ENCODE results near the gene INS.

Gene INS

DNA sequence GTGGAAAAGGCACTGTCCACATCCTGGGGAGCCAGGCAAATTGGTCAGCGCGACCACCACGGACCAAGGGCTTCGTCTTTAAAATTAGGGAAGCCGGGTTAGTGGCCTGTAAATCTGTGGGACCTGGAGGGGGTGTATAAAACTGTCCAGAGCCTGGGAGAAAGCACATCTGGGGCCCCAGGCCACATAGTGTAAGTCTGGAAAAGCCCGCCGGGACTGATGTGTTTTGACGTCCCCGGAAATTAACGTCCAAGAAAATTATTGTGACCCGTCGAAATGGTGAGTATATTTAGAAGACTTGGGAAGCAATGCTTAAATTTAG lies 17.6 kb downstream of the INS start:
- DNase-seq = no peak

GRCh38 chr11:2142762-2143202 lies 18.2 kb downstream of the INS start:
- DNase-seq = no peak

DNA sequence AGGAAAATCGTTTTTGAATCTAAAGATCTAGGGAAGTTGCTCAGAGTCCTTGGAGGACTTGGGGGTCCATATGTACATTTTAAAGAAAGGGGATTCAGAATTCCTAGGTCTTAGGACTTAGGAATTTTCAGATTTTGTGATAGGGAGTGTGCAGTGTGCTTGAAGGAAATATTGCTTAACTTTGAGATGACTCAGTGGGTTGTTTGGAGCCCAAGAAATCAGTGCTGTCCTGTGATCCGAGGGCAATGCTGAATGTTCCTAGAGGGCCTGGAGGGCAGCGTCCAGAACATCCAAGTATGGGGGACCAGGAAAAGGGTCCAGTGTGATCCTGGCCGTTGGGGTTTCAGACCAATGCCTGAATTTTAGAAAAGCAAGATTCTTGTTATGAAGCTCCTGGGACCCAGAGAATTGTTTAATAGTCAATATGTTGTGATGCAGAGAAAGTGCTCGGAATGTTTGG lies 18.7 kb downstream of the INS start:
- DNase-seq = no peak

DNA sequence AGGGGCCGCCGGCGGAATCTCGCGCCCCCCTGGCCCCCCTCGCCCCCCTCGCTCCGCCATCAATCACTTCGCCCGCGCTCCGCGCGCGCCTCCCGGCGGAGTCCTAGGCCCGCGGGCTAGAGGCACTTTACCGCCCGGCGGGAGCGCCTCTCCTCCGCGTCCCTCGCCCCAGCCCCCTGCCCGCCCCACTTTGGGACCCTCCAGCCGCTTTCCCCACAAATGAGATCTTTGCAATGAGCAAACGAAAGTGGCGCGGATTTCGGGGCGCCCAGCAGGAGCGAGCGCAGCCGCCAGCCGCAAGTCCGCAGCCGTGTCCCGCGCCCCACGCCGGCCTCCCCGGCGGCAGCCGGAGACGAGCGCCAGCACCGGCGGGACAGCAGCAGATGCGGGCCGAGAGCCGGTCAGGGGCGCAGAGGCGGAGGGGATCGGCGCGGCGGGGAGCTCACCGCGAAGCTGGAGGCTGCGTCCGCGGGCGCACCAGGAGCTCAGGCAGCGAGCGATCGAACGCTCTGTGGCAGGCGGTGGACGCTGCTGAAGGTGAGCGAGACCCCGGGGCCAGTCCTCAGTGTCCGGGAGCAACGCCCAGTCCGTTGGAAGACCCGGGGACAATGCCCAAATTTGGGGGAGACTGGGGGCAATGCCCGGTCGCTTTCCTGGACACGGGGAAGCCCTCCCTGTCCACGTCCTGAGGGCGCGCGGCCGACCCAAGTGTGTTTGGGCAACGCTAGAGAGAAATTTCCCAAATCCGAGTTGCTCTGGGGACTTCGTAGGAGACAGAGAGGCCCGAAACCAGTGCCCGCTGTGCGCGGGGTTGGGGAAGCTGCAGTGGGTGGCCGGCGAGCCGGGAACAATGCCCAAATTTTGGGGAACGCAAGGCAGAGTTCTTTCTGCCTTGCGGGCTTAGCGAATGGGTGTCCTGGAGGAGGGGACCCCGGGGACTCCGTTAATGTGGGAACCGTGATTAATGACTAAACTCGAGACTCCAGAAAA lies 20.3 kb downstream of the INS start:
- DNase-seq = no peak

GRCh38 chr11:2139621-2140337 lies 21.2 kb downstream of the INS start:
- DNase-seq = no peak

- DNase-seq = no peak
These were observed 21.9 kb downstream of the INS start, which contains the start of gene IGF2 for GRCh38 chr11:2139123-2139521. Gene IGF2, minus strand, starts transcription at chr11:2139389. Its CDS starts 3,866 bp downstream, at chr11:2135523.

GRCh38 chr11:2138431-2139122 lies 22.4 kb downstream of the INS start:
- DNase-seq = no peak

DNA sequence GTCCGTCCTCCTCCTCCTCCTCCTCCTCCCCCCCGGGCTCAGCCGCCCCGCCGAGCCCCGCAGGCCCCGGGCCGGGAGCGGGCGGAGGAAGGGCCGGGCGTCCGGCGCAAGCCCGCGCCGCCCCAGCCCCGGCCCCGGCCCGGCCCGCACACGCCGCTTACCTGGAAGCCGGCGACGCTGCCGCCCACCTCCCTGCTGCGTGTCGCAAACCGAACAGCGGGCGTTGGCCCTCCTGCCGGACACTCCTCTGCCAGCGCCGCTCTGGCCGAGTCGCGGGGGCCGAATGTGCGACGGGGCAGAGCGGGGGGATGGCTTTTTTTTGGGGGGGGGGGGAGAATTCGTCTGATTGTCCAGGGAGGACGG lies 23.0 kb downstream of the INS start:
- no peak for DNase-seq

GRCh38 chr11:2137202-2138067 lies 23.6 kb downstream of the INS start:
- DNase-seq = no peak

DNA sequence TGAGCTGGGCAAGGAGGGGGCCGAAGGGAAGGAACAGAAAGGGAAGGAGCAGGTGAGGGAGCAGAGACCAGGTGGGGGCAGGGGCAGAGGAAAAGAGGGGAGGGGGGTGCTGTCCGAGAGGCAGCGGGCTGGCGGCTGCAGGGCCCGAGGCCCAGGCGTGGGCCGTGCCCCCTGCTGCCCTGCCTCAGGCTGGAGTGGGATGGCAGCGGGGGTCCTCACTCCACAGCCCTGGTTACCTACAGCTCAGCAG lies 24.1 kb downstream of the INS start:
- DNase-seq = no peak

DNA sequence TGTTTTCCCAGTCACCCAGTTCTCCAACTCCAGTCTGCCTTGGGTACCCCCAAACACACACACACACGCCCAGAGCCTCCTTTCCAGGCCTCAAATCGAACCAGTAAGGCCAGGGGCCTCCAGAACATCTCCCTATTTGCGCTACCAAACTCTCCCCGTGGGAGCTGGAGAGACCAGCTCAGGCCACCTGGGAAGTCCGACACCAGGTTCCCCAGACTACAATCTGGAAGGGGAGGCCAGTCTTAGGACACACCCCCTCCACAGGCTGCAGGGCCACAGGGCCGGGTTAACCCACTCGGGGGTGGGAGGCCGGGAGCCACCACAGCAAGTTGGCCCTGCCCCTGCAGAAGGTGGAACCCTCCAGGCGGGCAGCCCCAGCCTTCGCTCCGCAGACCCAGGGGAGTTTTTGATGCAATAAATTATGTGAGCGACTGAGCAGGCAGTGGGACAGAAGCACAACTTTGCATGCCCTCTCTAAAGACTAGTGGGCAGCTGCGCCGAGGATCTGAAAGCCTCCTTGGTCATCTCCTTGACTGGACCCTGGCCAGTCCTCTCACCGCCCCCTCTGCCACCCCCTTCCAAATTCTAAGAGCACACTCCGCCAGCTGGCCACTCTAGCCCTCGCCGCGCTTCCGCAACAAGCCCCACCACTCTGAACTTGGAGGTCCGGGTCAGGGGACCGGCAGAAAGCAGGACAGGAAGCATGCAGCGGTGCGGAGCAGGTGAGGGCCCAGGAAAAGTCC lies 24.6 kb downstream of the INS start:
- DNase-seq = no peak

- no peak for DNase-seq
These were observed 25.3 kb downstream of the INS start for GRCh38 chr11:2135648-2136201.

DNA sequence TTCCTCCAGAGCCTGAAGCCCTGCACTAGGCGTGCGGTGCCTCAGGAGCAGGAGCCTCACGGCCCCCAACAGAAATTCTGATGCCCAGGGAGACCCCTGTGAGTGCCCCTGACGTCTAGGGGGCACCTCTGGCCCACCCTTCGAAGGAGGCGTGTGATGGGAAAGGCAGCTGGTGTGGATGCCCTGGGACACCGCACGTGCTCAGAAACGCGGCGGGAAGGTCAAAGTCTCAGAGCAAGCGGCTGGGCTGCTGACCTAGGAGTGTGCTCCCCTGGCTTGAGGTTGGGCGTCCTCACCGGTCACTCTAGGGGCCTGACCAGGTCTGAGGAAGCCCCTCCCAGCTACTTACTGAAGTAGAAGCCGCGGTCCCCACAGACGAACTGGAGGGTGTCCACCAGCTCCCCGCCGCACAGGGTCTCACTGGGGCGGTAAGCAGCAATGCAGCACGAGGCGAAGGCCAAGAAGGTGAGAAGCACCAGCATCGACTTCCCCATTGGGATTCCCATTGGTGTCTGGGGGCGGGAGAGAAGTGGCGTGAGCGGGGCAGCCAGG lies 25.9 kb downstream of the INS start:
- DNase-seq = no peak

DNA sequence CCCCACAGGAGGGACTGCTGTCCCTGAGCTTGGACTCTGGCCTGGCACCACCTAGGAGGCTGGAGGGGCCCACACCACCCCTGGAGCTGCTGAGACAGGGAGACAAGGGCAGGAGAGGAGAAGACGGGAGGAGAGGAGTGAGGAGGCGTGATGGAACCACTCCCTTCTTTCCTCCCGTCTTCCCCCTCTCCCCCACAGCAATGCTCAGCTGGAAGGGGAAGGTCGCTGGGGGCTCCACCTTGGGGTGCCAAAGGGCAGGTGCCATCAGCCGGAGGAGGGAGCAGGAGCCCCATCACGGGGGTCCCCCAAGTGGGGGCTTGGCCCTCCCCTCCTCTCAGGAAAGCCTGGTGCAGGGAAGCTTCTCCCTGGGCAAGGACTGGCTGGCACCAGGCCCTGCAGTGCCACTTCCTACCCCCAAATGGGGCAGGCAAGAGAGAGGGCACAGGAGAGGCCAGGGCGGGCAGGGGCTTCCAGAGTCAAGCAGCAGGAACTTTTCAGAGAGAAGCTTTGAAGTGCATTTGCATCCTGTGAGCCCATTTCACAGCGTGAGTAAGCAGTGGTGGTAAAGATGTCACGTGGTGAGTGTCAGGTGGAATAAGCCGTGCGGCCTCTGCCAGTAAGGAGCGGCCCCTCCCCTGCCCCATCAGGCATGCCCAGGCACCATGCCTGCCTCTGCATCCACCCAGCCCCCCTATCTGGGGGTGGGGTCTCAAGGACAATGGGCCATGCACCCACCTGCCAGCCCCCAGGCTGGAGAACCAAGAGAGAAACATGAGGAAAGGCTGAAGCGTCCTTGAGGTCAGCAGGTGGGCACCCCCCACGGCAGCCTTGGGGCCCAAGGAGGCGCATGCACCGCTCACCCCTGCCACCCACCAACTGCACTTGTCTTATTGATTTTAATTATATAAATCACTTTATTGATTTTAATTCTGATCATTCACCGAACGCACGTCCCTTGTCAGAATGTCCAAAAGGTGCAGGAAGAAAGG lies 26.7 kb downstream of the INS start:
- no peak for DNase-seq

DNA sequence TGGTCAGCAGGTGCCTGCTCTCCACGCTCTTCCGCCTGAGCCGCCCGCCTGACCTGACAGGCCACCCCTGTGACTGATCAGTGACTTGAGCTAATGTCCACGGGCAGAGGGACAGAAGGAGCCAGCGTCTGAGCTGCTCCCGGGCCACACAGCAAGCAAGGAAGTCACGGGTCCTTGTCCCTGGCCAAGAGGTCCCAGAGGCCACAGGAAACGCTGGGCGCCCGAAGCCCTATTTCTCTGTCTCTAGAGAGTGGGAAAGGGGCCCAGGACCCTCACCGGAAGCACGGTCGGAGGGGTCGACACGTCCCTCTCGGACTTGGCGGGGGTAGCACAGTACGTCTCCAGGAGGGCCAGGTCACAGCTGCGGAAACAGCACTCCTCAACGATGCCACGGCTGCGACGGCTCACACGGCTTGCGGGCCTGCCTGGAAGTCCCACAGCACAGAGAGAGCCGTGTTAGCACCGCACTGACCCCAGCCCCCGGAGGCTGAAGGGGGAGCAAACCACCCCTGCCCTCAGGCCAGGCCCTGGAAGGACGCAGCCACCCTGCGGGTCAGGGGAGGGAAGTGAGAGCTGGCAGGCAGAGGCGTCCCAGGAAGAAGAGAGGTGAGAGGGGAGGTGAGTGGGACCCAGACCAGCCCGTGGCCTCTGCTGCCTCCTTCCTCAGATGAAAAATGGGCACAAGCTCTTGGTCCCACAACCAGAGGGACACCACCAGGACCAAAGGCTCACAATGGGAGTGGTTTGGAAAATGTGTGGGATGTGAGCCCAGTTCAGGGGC lies 27.6 kb downstream of the INS start:
- DNase-seq = no peak

DNA sequence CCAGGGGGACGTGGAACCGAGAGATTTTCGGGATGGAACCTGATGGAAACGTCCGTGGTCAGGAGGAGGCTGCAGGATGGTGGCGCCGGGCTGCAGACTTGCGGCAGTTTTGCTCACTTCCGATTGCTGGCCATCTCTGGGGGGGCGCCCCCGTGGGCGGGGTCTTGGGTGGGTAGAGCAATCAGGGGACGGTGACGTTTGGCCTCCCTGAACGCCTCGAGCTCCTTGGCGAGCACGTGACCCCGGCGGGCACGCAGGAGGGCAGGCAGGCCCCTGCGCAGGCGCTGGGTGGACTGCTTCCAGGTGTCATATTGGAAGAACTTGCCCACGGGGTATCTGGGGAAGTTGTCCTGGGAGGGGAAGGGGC lies 28.2 kb downstream of the INS start:
- DNase-seq = no peak

- no peak for DNase-seq
These were observed 28.8 kb downstream of the INS start for GRCh38 chr11:2132246-2132645.

GRCh38 chr11:2131371-2132236 lies 29.4 kb downstream of the INS start:
- DNase-seq = no peak
